HL-60/S4 treated with retinoic acid at 250 ng/mL for 4 days and 3 days (cell line): ENCODE data around the gene SCGB3A2.
"Not testable (repeated sequence)": the region's sequence is repeated elsewhere in the genome, so short reads cannot be mapped to it uniquely, and the experiment has no call there.

Experiments
- in situ Hi-C: fragments of 300-500 bp; cut with MboI; formaldehyde crosslinking; loops from 2 replicates; pipeline ENCODE4 v1.7.0; 2022; ENCODE audit warnings: low sequenced_read_pairs

SCGB3A2 gene

DNA sequence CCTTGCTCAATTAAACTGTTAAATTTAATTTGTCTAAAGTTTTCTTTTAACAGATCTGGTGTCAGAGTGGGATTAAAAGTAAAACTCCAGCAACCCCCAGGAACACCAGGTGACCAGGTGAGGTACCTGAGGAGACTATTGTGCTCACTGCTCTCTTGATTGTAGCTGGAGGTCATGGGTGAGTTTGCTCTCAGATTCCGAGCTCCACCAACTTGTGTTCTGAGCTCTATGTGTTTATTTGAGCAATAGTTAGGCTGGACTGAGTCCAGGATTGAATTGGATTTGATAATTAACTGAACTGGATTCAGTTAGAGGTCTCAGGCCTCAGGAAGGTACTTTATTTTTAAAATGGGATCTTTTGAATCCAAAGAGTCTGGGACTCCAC lies 17.9 kb upstream of the SCGB3A2 start:
- in situ Hi-C loops: no loop called here

DNA sequence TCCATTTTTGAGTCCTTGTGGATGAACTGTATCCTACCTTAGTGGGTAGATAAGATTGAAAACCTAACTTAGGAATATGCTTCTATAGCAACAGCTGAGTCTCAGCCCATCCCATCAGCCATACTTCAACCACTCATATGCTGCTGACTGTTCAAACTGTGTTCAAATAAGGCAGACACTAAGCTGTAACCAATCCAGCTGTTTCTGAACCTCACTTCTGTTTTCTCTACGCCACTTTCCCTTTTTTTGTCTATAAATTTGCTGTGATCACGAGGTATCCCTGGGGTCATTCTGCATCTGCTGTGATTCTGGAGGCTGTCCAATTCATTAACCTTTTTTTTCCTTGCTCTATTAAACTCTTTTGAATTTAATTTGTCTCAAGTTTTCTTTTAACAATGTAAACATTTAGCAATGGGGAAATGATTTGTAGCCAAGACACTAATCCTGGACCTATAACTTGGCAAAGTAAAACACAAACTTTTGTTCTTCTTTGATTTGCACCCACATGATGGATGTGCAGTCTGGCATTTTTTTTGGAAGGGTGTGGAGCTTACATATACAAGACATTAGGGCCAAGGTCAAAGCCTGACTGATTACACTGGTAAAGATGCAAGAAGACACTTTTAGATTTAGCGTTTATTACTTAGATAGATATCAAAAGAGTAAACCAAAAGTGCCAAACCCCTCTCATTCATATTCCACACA lies 14.9 kb upstream of the SCGB3A2 start:
- in situ Hi-C loops: no loop called here

DNA sequence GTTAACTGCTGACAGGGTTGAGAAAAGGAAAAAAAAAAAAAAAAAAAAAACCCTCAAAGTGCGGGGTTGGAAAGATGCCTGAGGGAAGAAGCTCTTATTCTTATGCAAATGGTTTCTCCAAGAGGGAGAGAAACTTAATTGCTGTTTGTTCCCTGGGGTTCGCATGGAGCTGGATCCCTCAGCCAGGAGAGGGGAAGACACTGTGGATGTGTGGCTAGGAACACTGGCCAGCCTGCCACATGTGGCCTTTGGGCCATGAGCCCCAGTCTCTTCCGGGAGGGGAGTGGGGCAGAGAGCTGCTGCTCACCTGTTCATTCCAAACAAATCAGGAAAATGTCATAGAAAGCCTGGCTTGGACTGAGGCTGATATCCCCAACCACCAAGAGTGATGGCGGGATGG lies 9.4 kb upstream of the SCGB3A2 start:
- in situ Hi-C loops: no loop called here

DNA sequence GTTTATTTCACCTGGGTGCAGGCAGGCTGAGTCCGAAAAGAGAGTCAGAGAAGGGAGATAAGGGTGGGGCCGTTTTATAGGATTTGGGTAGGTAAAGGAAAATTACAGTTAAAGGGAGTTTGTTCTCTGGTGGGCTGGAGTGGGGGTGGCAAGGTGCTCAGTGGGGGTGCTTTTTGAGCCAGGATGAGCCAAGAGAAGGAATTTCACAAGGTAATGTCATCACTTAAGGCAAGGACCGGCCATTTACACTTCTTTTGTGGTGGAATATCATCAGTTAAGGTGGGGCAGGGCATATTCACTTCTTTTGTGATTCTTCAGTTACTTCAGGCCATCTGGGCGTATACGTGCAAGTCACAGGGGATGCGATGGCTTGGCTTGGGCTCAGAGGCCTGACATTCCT lies 8.6 kb upstream of the SCGB3A2 start:
- in situ Hi-C loops: not testable (repeated sequence)

DNA sequence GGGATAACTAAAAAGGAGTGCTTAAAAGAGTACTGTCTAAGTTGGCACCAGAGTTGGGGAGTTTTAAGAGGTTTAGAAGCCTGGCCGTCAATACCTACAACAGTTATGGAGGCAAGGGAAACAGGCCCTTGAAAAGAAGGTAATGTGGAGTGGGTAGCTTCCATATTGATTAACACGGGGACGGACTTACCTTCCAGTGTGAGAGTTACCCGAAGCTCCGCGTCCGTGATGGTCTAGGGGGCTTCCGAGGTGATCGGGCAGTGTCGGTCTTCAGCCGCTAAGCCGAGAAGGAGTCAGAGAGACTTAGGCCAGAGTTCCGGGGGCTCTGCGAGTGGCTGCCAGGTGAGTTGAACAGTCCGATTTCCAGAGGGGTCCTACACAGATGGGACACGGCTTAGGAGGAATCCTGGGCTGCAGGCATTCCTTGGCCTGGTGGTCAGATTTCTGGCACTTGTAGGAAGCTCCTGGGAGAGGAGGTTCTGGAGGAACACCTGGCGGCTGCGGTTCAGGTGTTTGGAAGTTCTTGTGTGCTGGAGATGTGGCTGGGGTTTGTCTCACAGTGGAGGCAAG lies 6.4 kb upstream of the SCGB3A2 start:
- in situ Hi-C loops: not testable (repeated sequence)

DNA sequence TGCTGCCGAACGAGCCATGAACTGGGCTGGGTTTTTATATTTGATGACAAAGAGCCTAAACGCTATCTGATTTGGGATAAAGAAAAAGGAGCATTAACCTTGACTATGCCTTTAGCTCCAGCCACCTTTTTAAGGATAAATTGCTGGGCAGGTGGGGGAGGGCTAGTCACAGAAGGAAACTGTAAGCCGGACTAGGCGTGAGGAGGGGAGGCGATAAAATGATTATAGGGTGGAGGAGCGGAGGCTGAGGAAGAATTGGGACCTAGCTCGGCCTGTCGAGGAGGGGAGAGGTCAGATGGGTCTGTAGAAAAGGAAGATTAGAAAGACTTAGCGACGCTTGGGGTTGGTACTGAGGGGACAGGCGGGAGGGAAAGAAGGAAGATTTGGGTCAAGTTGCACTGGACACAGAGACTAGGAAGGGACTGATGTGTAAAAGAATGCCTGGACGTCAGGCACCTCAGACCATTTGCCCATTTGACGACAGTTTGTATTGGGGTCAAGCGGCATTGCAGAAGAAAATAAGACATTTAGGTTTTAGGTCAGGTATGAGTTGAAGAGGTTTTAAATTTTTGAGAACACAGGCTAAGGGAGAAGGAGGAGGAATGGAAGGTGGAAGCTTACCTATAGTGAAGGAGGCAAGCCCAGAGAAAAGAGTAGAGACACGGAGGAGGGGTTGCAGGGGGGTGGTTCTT lies 5.6 kb upstream of the SCGB3A2 start:
- in situ Hi-C loops: not testable (repeated sequence)

DNA sequence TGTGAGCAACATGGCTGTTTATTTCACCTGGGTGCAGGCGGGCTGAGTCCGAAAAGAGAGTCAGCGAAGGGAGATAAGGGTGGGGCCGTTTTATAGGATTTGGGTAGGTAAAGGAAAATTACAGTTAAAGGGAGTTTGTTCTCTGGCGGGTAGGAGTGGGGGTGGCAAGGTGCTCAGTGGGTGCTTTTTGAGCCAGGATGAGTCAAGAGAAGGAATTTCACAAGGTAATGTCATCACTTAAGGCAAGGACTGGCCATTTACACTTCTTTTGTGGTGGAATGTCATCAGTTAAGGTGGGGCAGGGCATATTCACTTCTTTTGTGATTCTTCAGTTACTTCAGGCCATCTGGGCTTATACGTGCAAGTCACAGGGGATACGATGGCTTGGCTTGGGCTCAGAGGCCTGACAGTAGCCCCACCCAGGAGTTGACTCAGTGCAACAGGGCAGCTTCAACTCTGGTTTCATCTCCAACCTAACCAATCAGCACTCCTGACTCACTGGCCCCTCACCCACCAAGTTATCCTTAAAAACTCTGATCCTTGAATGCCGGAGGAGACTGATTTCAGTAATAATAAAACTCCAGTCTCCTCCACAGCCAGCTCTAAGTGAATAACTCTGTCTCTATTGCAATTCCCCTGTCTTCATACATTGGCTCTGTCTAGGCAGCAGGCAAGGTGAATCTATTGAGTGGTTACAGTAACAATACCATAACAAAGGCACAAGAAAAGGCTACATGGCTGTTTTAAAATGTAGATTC lies 4.2 kb upstream of the SCGB3A2 start:
- in situ Hi-C loops: not testable (repeated sequence)

DNA sequence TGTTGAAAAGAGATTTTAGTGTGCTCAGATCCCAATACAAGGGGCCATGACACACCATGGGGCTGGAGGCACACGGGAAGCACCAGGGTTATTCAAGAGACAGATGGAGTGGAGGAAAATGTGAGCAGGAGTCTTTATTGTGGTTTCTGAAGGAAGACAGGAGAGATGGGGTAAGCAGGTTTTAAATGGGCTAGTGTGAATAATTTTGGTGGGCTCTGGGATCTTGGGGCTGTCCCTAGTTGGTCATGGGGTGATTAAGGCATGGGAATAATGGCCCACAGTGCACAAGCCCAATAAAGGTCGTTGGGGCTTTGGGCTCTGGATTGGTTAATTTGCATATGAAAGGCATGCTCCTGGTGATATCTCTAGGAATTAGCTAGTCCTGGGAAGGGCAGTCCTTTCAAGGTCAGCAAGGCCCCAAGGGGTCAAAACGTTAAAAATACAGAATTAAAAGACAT lies 3.6 kb upstream of the SCGB3A2 start:
- in situ Hi-C loops: no loop called here

DNA sequence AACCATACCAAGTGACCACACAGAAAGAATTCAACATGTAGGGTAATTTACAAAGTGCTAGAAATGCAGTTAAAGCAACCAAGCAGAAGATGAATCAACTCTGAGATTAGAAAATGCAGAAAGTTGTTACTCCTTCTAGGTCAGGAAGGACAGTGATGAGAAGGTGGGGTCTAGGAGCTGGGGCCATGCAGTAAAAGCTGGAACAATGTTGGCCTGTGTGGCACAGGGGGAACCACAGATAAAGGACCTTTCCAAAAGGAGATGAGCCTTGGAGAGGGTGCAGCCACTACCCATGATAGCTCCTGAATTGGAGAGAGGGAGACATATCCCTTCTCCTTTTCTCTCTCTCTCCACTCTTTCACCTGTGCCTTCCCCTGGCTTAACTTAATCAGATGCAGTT lies 2.4 kb upstream of the SCGB3A2 start:
- in situ Hi-C loops: no loop called here

DNA sequence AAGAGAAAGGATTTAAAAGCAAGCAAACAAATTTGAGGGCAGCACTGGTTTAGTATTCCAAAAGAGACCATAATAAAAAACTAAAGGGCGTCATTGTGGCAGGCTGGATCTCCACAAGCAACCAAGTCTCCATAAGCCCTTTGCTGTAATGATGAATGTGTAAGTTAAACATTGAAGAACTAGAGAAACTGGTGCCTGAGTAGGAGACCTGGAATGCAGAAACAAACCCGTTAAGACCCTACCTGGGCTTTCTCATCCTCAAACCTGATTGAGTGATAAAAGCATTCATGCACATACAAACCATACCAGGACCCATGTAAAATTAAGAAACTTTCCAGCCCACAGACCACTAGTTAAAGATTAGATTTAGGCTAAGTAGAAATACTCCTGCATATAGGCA lies 1.9 kb upstream of the SCGB3A2 start:
- in situ Hi-C loops: no loop called here

DNA sequence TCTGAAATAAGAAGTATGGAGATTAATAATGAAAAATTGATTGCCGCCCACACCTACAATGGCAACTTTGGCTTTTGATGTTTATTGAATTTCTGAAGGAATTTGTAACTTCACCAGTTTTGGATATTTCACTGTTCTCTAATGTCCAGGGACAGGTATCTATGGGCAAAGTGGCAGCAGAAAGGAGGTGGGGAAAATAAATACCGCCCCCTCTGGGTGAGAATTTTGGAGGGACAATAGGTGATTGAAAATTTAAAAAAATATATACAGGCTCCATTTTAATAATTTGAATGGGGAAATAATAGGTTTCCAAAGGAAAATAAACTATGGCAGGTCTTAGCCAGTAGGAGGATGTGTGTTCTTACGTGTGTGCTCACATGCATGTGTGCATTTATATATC lies 1.3 kb downstream of the SCGB3A2 start:
- in situ Hi-C loops: loop anchor here (10.0 kb wide), 1 partner anchor 55 kb away; no protein-coding TSS in a partner anchor

DNA sequence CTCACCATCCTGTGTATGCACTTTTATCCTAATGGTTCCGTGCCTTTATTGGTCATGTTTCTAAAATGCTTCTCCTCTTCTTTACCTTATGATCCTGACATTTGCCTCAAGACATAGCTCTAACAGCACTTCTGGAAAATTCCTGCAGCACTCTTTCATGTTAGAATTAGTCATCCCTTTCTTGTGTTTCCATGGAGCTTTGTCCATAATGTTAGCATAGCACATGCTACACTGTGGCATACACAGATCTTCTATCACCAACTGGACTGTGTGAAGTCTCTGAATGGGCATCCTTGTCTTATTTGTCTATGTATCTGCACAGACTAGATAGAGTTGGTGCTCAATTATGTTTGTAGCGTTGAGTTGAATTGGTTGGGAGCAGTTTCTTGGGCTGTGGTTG lies 2.0 kb downstream of the SCGB3A2 start:
- in situ Hi-C loops: loop anchor here (10.0 kb wide), 1 partner anchor 54 kb away; no protein-coding TSS in a partner anchor

DNA sequence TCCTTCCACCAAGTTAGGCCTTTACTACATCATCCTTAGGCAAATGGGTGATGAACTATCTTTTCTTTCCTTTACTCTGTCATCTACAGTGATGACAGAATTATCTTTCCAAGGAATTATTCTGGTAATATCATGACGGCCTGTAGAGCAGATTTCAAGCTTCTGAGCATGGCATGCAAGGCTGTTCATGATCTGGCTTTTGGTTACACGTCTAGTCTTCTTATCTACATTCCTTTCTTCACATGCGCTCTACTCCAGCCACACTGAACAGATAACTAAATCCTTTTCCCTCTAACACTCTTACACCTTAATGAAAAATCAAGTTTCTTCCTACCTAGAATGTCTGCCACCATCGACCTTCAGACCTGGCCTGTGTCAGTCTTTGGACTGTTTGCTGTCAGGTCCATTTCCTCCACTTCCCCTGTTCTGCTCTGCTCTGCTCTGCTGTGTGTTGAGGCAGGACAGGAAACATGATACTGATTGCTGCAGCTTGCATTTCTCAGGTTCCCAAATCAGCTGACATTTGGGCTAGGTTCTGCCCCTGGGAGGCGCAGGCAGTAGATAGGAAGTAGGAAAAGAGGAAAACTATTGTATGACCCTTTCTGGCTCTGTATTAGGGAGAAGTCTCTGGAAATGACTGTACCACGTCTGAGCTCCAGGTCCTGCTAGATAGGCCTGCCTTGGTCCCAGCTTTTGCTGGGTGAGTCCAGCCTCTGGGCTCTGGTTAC lies 4.2 kb downstream of the SCGB3A2 start:
- in situ Hi-C loops: loop anchor here (10.0 kb wide), 1 partner anchor 52 kb away; no protein-coding TSS in a partner anchor

DNA sequence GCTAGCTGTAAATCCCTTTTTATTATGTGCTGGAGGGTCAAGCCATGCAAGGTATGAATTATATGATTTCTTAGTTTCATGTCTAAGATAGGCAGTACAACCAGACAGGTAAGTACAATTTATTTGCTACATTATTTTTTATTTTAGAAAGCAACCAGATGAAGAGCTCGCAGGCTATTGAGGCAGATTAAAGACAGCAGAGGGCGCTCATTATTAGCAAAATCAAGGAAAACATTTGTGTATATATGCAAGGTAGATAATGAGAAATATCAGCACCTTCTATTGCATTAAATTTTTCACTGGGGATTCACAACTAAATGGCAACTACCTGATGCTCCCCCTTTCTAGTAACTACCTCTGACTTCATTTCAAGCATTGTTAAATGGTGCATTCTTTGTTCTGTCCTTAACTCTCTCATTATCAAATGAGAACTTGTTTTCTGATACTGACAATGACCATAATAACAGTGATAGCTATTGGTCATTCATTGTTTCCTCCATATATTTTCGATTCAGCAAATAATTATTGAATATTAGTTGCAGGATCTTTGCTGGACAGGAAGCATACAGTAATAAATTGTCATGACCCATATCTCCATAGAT lies 8.6 kb downstream of the SCGB3A2 start:
- in situ Hi-C loops: loop anchor here (10.0 kb wide), 1 partner anchor 48 kb away; no protein-coding TSS in a partner anchor

DNA sequence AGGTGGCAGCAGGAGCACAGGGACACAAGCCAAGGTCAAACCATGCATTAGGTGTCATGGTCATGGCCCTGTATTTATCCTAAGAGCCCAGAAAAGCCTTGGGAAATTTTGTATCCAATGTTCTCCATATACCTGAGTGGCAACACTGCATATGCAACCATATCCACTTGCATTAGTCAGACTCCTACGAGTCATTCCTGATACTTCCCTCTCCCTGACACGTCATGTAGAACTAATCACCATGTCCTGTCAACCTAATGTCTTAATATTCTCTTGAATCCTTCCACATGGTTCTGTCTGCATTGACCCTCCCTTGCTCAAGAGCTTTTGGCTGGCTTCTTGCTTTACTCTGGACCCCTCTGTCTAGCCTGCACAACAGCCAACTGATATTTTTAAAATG lies 9.4 kb downstream of the SCGB3A2 start:
- in situ Hi-C loops: loop anchor here (10.0 kb wide), 1 partner anchor 47 kb away; no protein-coding TSS in a partner anchor

DNA sequence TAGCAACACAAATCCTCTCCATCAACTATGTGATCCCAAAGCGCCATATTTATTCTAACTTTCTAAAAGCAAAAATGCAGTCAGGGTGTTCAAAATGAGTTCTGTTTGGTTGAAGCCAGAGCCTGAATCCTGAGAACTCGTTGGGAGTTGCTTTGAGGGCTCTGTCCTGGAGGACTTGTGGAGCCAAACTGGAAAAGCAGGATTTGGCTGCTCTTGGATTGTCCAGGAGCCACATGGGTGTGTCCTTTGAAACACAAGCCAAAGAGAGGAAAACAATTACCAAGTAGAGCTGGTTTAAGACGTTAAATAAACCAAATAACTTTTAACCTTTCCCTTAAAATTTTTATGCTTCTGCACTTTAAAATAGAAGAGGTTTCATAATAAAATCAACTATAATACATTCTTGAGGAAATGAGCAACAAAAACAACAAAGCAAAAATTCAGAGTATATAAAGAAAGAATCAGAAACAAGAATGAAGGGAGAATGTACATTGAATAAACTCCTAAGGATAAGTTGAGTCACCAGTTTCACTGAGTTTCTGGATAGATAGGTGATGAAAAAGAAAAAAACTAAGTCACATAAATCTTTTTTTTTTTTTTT lies 14.3 kb downstream of the SCGB3A2 start:
- in situ Hi-C loops: no loop called here

DNA sequence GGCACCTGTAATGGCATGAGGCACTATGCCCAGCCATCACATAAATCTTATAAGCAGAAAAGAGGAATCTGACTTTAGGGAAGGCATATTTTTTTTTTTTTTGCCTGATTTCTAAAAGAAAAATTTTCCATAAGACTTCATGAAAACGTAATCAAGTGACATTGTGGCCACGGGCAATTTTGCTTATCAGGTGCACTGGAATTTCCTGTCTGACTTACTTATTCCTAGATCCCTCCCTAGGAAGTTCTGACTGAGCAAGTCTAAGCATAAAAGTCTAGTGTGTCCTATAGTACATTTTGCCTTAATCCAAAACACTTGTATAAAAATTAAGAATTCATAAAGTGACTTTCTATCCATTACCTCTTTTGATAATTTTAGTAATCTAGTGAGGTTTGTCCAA lies 15.3 kb downstream of the SCGB3A2 start:
- in situ Hi-C loops: no loop called here

DNA sequence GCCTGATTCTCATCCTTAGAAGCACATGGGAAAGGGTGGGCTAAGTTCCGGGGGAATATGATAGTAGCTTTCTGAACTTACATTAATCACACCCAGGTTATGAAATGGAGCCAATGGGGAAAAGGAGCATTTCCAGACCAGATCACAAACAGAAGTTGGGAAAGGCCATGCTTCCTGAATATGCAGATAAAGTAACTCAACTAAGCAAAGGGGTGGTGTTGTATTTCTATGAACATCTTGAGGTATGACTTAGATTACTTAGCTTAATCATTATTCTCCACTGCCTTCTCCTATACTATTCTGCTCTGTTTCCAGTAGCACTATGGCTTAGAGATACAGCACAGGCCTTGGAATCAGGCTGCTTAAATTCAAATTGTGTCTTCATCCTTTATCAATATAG lies 17.4 kb downstream of the SCGB3A2 start:
- in situ Hi-C loops: no loop called here

DNA sequence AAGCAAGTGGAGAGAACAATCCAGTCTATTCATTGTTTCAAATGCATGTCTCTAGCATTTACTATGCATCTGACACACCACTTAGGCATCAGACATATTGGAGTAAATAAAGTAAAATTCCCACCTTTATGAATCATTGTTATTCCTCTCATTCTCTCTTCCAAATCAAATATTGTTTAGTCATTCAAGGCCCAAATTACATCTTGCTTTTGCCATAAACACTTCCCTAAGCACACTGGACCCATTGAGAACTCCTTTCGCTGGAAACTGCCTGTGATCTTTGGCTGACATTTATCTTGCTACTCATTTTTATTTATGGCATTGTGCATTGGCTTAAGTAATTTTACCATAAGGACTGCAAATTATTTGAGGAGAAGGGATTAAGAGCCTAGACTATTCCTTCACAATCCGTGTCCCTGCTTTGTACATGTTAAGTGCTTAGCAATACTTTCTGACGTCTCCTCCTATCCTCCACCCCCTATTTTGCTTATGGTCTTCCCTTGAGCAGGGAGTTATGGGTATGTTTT lies 20.4 kb downstream of the SCGB3A2 start:
- in situ Hi-C loops: no loop called here
